Hematopoietic multipotent progenitor cell treated with erythropoietin and hydrocortisone succinate and interleukin-3 and kit ligand, for 4 days (in vitro differentiated cells): Measurements from ENCODE around the gene SNAP47.

Source experiments
- DNase-seq: peaks from one replicate; pipeline ENCODE4 v3.0.0-alpha.2; 2015

SNAP47 gene

GRCh38 chr1:227803933-227804332 is 68.7 kb downstream of the SNAP47 start:
- no peak for DNase-seq

- DNase-seq: no peak
Measured at GRCh38 chr1:227805606-227806197, 70.5 kb downstream of the SNAP47 start.

GRCh38 chr1:227808566-227808965 is 73.3 kb downstream of the SNAP47 start:
- peak; percentile 21 for DNase-seq

GRCh38 chr1:227809026-227809425 is 73.8 kb downstream of the SNAP47 start:
- DNase-seq: no peak

GRCh38 chr1:227813962-227814361 is 78.7 kb downstream of the SNAP47 start:
- DNase-seq: no peak

- DNase-seq: no peak
Measured at GRCh38 chr1:227815468-227816409, 80.5 kb downstream of the SNAP47 start, which contains the start of gene PRSS38. TSS of gene PRSS38 (plus strand) at chr1:227815675. CDS start at chr1:227815717, 42 bp downstream.

- no peak for DNase-seq
Measured at GRCh38 chr1:227816750-227817446, 81.7 kb downstream of the SNAP47 start.

- no peak for DNase-seq
Measured at GRCh38 chr1:227823537-227823936, 88.3 kb downstream of the SNAP47 start.

GRCh38 chr1:227824204-227824603 is 89.0 kb downstream of the SNAP47 start:
- DNase-seq: no peak

GRCh38 chr1:227828786-227829185 is 93.6 kb downstream of the SNAP47 start:
- DNase-seq: no peak
